ENCODE data around the gene OSBP. TPM values are rescaled to one million over a fixed set of nuclear protein-coding genes. Genes with fewer than 3 reads are reported as not detected.
A peak's percentile ranks its signal among the peaks of the same experiment; 100 is the strongest.

Gene OSBP
- total and polyA plus RNA-seq, 2 experiments from 2014 or later: 11.0 to 39.3 TPM

DNA sequence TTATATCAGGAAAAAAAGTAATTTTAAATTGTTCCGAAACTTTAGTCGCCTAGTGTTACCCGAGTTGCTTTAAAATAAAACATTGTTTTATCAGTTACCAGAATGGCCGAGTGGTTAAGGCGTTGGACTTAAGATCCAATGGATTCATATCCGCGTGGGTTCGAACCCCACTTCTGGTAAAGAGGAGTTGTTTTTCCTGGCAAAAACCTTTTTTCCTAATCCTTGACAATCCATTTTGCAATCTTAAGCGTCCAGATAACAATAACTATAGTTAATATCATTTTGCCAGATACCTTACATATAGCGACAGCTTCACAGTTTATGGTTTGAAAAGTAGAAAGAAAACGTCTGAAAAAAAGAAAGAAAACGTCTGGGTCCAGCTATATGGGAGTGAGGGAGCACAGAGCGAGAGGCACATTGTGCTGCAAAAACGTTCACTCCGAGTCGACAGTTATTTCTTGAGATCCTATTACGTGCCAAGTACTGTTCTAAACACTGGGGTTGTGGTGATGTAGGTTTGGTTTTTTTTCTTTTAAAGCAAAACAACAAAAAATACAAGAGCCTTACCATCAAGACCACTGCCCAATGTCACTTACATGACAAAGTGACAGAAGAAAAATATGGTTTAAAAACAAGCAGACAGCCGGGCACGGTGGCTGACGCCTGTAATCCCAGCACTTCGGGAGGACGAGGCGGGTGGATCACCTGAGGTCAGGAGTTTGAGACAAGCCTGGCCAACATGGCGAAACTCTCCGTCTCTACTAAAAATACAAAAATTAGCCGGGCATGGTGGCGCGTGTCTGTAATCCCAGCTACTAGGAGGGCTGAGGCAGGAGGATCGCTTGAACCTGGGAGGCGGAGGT, 63.7 kb downstream of the OSBP start:
- peak; percentile 2; the same call in 1 of the 3 replicates for ATAC-seq

DNA sequence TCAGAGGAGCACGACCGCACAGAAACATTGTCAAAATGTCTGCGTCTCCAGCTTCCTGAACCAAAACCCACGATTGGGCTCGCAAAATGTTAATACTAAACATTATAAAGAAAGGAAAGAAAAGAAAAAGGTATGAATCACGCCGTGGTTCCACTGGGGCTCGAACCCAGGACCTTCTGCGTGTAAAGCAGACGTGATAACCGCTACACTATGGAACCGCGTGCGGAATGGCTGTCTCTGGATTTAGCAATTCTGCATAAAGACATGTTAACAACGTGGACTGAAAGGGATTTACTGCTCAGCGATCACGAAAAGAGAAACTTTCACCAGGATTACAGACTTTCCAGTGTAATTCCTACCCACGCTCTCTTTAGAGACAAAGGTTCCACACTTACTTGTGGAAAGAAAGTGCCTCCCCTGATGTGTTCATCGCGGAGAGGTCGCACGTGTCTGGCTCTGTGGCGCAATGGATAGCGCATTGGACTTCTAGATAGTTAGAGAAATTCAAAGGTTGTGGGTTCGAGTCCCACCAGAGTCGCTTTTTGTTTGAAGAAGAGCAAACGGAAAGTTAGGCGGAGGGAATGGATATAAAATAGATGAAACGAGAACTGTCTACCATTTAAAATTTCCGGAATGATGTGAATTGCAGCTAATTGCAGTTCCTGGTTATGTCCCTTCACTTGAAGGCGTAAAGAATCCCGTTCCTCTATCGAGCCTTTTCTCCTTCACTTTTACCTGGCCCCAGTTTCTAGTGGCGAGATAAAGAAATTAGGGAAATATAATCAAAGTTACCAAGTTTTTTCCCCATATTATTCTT, 64.5 kb downstream of the OSBP start:
- no peak for TF ChIP-seq NANOG (IDR thresholded peaks at IDR 0.05; ENCODE audit: borderline replicate concordance)
- Histone ChIP-seq H2AFZ (no peak overlapping the region), H3K27me3 (ENCODE audit: insufficient read depth) (no peaks in the 10 kb centered on the region), H3K4me3 (peak overlapping the region; percentile 65), H4K20me1 (replicated peaks; ENCODE audit: insufficient read depth) (no peaks in the 10 kb centered on the region), H3K27ac (ENCODE audit: low read depth) (no peak overlapping the region), H3K4me2 (peak overlapping the region; percentile 78), H3K9me2 (ENCODE audit: insufficient read depth) (no peaks in the 10 kb centered on the region), H3F3A (replicated peaks; ENCODE audit: low read depth) (no peaks in the 10 kb centered on the region), H3K79me2 (replicated peaks; ENCODE audit: insufficient read depth) (no peaks in the 10 kb centered on the region), H3K4me1 (ENCODE audit: insufficient read depth) (peaks cover 7% of the 10 kb centered on the region), H3K36me3 (ENCODE audit: insufficient read depth) (no peaks in the 10 kb centered on the region)
- DNase-seq (ENCODE audit: low spot score): peak; percentile 96
- Mint-ChIP-seq H3K27me3 (ENCODE audit: insufficient read depth, low read depth, poor library complexity) (peaks cover 30% of the 10 kb centered on the region), H3K27ac (peak overlapping the region; percentile 94), H3K9me3 (peaks cover 14% of the 10 kb centered on the region; the same call in 2 of the 3 replicates), H3K4me3 (peak overlapping the region; percentile 82), H3K36me3 (ENCODE audit: low read depth) (peaks cover 10% of the 10 kb centered on the region; the same call in 2 of the 3 replicates), H3K4me1 (peaks cover 18% of the 10 kb centered on the region)
- ATAC-seq: peak; percentile 12

More for the DNA sequence above, 63.7 kb downstream of the OSBP start:
- Histone ChIP-seq H3K27ac (ENCODE audit: low read depth) (no peak overlapping the region), H3K9me2 (ENCODE audit: insufficient read depth) (no peaks in the 10 kb centered on the region), H3K27me3 (ENCODE audit: insufficient read depth) (no peaks in the 10 kb centered on the region), H3K4me1 (ENCODE audit: insufficient read depth) (peaks cover 7% of the 10 kb centered on the region), H3F3A (replicated peaks; ENCODE audit: low read depth) (0 out of 2 replicates have a peak, but pooled peaks cover 3% of the 10 kb centered on the region), H3K4me2 (peak overlapping the region; percentile 78), H2AFZ (peak overlapping the region; percentile 56), H4K20me1 (replicated peaks; ENCODE audit: insufficient read depth) (no peaks in the 10 kb centered on the region), H3K4me3 (peak overlapping the region; percentile 65), H3K79me2 (replicated peaks; ENCODE audit: insufficient read depth) (no peaks in the 10 kb centered on the region), H3K36me3 (ENCODE audit: insufficient read depth) (no peaks in the 10 kb centered on the region)
- Mint-ChIP-seq H3K36me3 (ENCODE audit: low read depth) (peaks cover 10% of the 10 kb centered on the region; the same call in 2 of the 3 replicates), H3K27me3 (ENCODE audit: insufficient read depth, low read depth, poor library complexity) (peaks cover 35% of the 10 kb centered on the region), H3K27ac (peak overlapping the region; percentile 44; the same call in 1 of the 2 replicates), H3K9me3 (peaks cover 17% of the 10 kb centered on the region; the same call in 2 of the 3 replicates), H3K4me1 (peaks cover 18% of the 10 kb centered on the region), H3K4me3 (peak overlapping the region; percentile 82)
- peak; percentile 81 for DNase-seq (ENCODE audit: low spot score)
- TF ChIP-seq CREB1 (CRISPR knock-in tag; IDR thresholded peaks at IDR 0.05; ENCODE audit: low read depth): peak; percentile 54
- TF ChIP-seq EZH2 (IDR thresholded peaks at IDR 0.05; ENCODE audit: low read depth, unreplicated experiment): no peak

DNA sequence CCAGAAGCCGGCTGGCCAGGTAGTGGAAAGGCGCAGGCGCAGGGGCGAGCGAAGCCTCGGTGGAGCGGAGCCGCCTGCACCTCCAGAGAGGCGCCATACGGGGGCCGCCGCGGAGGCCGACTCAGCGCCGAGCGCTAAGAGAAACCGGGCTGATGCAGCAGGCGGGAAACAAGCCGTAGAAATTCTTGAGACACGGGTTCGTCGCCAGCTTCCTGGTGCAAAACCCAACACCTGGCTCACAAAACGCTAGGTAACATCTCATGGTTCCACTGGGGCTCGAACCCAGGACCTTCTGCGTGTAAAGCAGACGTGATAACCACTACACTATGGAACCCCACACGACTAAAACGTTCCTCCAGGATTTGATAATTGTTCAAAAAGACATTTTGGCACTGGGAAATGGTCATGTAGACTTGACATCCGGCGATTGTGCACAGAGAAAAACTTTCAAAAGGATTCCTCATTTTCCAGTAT, 65.2 kb downstream of the OSBP start:
- ATAC-seq (peak; percentile 89), DNase-seq (ENCODE audit: low spot score) (peak; percentile 97)
- peaks cover 24% of the 10 kb centered on the region for H3K27me3 Mint-ChIP-seq (ENCODE audit: insufficient read depth, low read depth, poor library complexity)
- H3K4me1 ChIP-seq (ENCODE audit: insufficient read depth): peaks cover 7% of the 10 kb centered on the region
- no peaks in the 10 kb centered on the region for H4K20me1 ChIP-seq (replicated peaks; ENCODE audit: insufficient read depth)
- no peak overlapping the region for H2AFZ ChIP-seq
- H3K36me3 Mint-ChIP-seq (ENCODE audit: low read depth): peaks cover 10% of the 10 kb centered on the region; the same call in 2 of the 3 replicates
- H3K4me2 ChIP-seq: peak overlapping the region; percentile 80
- H3K9me3 Mint-ChIP-seq: peaks cover 12% of the 10 kb centered on the region; the same call in 2 of the 3 replicates
- H3F3A ChIP-seq (replicated peaks; ENCODE audit: low read depth): no peaks in the 10 kb centered on the region
- peak overlapping the region; percentile 65 for H3K4me3 ChIP-seq
- peaks cover 18% of the 10 kb centered on the region for H3K4me1 Mint-ChIP-seq
- no peaks in the 10 kb centered on the region for H3K27me3 ChIP-seq (ENCODE audit: insufficient read depth)
- H3K79me2 ChIP-seq (replicated peaks; ENCODE audit: insufficient read depth): no peaks in the 10 kb centered on the region
- H3K9me2 ChIP-seq (ENCODE audit: insufficient read depth): 0 out of 2 replicates have a peak, but pooled peaks cover 3% of the 10 kb centered on the region
- H3K27ac Mint-ChIP-seq: peak overlapping the region; percentile 94
- no peaks in the 10 kb centered on the region for H3K36me3 ChIP-seq (ENCODE audit: insufficient read depth)
- peak overlapping the region; percentile 82 for H3K4me3 Mint-ChIP-seq
- H3K27ac ChIP-seq (ENCODE audit: low read depth): peak overlapping the region; percentile 95
- TF ChIP-seq POLR2AphosphoS5 (IDR thresholded peaks at IDR 0.05; ENCODE audit: low read depth): no peak
- TF ChIP-seq, protein P1, sequence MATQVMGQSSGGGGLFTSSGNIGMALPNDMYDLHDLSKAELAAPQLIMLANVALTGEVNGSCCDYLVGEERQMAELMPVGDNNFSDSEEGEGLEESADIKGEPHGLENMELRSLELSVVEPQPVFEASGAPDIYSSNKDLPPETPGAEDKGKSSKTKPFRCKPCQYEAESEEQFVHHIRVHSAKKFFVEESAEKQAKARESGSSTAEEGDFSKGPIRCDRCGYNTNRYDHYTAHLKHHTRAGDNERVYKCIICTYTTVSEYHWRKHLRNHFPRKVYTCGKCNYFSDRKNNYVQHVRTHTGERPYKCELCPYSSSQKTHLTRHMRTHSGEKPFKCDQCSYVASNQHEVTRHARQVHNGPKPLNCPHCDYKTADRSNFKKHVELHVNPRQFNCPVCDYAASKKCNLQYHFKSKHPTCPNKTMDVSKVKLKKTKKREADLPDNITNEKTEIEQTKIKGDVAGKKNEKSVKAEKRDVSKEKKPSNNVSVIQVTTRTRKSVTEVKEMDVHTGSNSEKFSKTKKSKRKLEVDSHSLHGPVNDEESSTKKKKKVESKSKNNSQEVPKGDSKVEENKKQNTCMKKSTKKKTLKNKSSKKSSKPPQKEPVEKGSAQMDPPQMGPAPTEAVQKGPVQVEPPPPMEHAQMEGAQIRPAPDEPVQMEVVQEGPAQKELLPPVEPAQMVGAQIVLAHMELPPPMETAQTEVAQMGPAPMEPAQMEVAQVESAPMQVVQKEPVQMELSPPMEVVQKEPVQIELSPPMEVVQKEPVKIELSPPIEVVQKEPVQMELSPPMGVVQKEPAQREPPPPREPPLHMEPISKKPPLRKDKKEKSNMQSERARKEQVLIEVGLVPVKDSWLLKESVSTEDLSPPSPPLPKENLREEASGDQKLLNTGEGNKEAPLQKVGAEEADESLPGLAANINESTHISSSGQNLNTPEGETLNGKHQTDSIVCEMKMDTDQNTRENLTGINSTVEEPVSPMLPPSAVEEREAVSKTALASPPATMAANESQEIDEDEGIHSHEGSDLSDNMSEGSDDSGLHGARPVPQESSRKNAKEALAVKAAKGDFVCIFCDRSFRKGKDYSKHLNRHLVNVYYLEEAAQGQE (IDR thresholded peaks at IDR 0.05; ENCODE audit: unreplicated experiment): no peak
- TF ChIP-seq, protein P2, sequence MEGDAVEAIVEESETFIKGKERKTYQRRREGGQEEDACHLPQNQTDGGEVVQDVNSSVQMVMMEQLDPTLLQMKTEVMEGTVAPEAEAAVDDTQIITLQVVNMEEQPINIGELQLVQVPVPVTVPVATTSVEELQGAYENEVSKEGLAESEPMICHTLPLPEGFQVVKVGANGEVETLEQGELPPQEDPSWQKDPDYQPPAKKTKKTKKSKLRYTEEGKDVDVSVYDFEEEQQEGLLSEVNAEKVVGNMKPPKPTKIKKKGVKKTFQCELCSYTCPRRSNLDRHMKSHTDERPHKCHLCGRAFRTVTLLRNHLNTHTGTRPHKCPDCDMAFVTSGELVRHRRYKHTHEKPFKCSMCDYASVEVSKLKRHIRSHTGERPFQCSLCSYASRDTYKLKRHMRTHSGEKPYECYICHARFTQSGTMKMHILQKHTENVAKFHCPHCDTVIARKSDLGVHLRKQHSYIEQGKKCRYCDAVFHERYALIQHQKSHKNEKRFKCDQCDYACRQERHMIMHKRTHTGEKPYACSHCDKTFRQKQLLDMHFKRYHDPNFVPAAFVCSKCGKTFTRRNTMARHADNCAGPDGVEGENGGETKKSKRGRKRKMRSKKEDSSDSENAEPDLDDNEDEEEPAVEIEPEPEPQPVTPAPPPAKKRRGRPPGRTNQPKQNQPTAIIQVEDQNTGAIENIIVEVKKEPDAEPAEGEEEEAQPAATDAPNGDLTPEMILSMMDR (conservative IDR thresholded peaks at IDR 0.05; ENCODE audit: low read depth in 2 of 2): peak; percentile 17 to 24; a peak in 2 of 4 replicates
- no peak for TF ChIP-seq ZNF114 (CRISPR knock-in tag; IDR thresholded peaks at IDR 0.05)
